Central memory CD4-positive, alpha-beta T cell (primary cell): ENCODE measurements around the gene OR13C8.

Experiments
- DNase-seq: peaks from one replicate; pipeline ENCODE4 v3.0.0; 2022

Gene OR13C8

GRCh38 chr9:104617418-104617817 is 48.5 kb downstream of the OR13C8 start:
- no peak for DNase-seq

GRCh38 chr9:104618104-104618503 is 49.1 kb downstream of the OR13C8 start, which contains the start of gene OR13C9:
Gene OR13C9, minus strand, starts transcription at chr9:104618204. Its CDS starts 0 bp downstream, at chr9:104618204.
- DNase-seq, result no peak
